GM12878 (cell line): ENCODE measurements around the gene GLI2.
A peak's percentile ranks its signal among the peaks of the same experiment; 100 is the strongest.

ENCODE experiments used
- CHD2 ChIP-seq: IDR thresholded peaks from 2 replicates; pipeline ENCODE4 v1.6.1; 2011; ENCODE audit warnings: low read depth, low read length, improper control_type of control experiment, borderline replicate concordance
- CTCF ChIP-seq, 3 experiments: IDR thresholded peaks in 2 of 3; conservative IDR thresholded peaks in 1 of 3; 2 replicates each; pipeline ENCODE4 v1.5.1; 2011; ENCODE audit warnings: low read depth in 3 of 3, low read length in 3 of 3, mild to moderate bottlenecking in 3 of 3, control low read depth in 2 of 3, moderate library complexity in 2 of 3, inconsistent platforms in 1 of 3, mixed read lengths in 1 of 3; ENCODE audit not compliant: control insufficient read depth in 2 of 3, insufficient read depth in 1 of 3; ENCODE audit errors: extremely low read depth in 1 of 3
- EP300 ChIP-seq, 2 experiments: fragments of 150-350 bp in 1 of 2; IDR thresholded peaks; 2 replicates each; pipeline ENCODE4 v1.6.1; 2011 to 2012; ENCODE audit warnings: low read depth in 2 of 2, low read length in 2 of 2, borderline replicate concordance in 1 of 2, improper control_type of control experiment in 1 of 2, inconsistent platforms in 1 of 2; ENCODE audit not compliant: control insufficient read depth in 1 of 2
- NKRF ChIP-seq: fragments of 450-650 bp; conservative IDR thresholded peaks from 2 replicates; pipeline ENCODE4 v1.6.1; 2017; ENCODE audit warnings: mild to moderate bottlenecking, moderate library complexity
- PML ChIP-seq: IDR thresholded peaks from 2 replicates; pipeline ENCODE4 v1.6.1; 2012; ENCODE audit warnings: low read length, inconsistent platforms
- SREBF2 ChIP-seq: IDR thresholded peaks from 2 replicates; pipeline ENCODE4 v1.6.1; 2012; ENCODE audit warnings: mild to moderate bottlenecking, low read length
- TAF1 ChIP-seq: IDR thresholded peaks from 2 replicates; pipeline ENCODE4 v1.6.1; 2011; ENCODE audit warnings: mild to moderate bottlenecking, low read depth, low read length, borderline replicate concordance
- TCF12 ChIP-seq: IDR thresholded peaks from 2 replicates; pipeline ENCODE4 v1.6.1; 2011; ENCODE audit warnings: low read depth, mild to moderate bottlenecking, low read length
- USF2 ChIP-seq: IDR thresholded peaks from 2 replicates; pipeline ENCODE4 v1.6.1; 2011; ENCODE audit warnings: low read depth, low read length, improper control_type of control experiment, borderline replicate concordance
- YBX1 ChIP-seq: fragments of 450-650 bp; IDR thresholded peaks from 2 replicates; pipeline ENCODE4 v1.6.1; 2016; ENCODE audit warnings: antibody characterized with exemption
- ZBTB40 ChIP-seq: fragments of 450-650 bp; IDR thresholded peaks from 2 replicates; pipeline ENCODE4 v1.6.1; 2016; ENCODE audit warnings: mild to moderate bottlenecking, moderate library complexity, borderline replicate concordance
- ZNF24 ChIP-seq: fragments of 450-650 bp; IDR thresholded peaks from 2 replicates; pipeline ENCODE4 v1.6.1; 2017; ENCODE audit warnings: antibody characterized with exemption, mild to moderate bottlenecking
- ZNF592 ChIP-seq: fragments of 450-650 bp; IDR thresholded peaks from 2 replicates; pipeline ENCODE4 v1.6.1; 2017; ENCODE audit warnings: mild to moderate bottlenecking, moderate library complexity

- no peak for TF ChIP-seq USF2
- TF ChIP-seq CTCF (IDR thresholded peaks at IDR 0.05 in 2 of 3, conservative IDR thresholded peaks at IDR 0.05 in 1 of 3; ENCODE audit: control insufficient read depth in 2 of 3, extremely low read depth in 1 of 3, insufficient read depth in 1 of 3, low read depth in 3 of 3, low read length in 3 of 3): peak; percentile 16 to 31 (median 23); a peak in 5 of 6 replicates
- no peak for TF ChIP-seq CHD2
- TF ChIP-seq PML: no peak
- TF ChIP-seq NKRF: no peak
- no peak for TF ChIP-seq ZNF592
- no peak for TF ChIP-seq TCF12
- no peak for TF ChIP-seq ZBTB40
- no peak for TF ChIP-seq TAF1
- no peak for TF ChIP-seq ZNF24
- no peak for TF ChIP-seq YBX1
- no peak for TF ChIP-seq SREBF2
- no peak for TF ChIP-seq EP300 (IDR thresholded peaks at IDR 0.05; ENCODE audit: borderline replicate concordance in 1 of 2, control insufficient read depth in 1 of 2, low read depth in 2 of 2, low read length in 2 of 2)
These were observed at the start of gene GLI2 for GRCh38 chr2:120735746-120736170.
